Measurements from ENCODE around the gene PCK1.

Gene PCK1

GRCh38 chr20:57559658-57560553, 1.0 kb upstream of the PCK1 start:
- no peak for DNase-seq (ENCODE audit: low read depth in 2 of 2)

GRCh38 chr20:57561356-57562279, 708 bp downstream of the PCK1 start:
- no peak for DNase-seq (ENCODE audit: low read depth in 2 of 2)

GRCh38 chr20:57562541-57563465, 1.9 kb downstream of the PCK1 start:
- DNase-seq (ENCODE audit: low read depth in 2 of 2) = no peak

GRCh38 chr20:57563522-57563921, 2.6 kb downstream of the PCK1 start:
- DNase-seq (ENCODE audit: low read depth in 2 of 2) = no peak

GRCh38 chr20:57564180-57564802, 3.4 kb downstream of the PCK1 start:
- DNase-seq (ENCODE audit: low read depth in 2 of 2) = no peak

- no peak for DNase-seq (ENCODE audit: low read depth in 2 of 2)
Measured at GRCh38 chr20:57564951-57565642, 4.2 kb downstream of the PCK1 start.

- DNase-seq (ENCODE audit: low read depth in 2 of 2) = no peak
Measured at GRCh38 chr20:57566399-57566798, 5.5 kb downstream of the PCK1 start.

GRCh38 chr20:57566803-57567459, 6.0 kb downstream of the PCK1 start:
- DNase-seq (ENCODE audit: low read depth in 2 of 2) = no peak

GRCh38 chr20:57567471-57568079, 6.7 kb downstream of the PCK1 start:
- no peak for DNase-seq (ENCODE audit: low read depth in 2 of 2)

- DNase-seq (ENCODE audit: low read depth in 2 of 2) = no peak
Measured at GRCh38 chr20:57568088-57568896, 7.4 kb downstream of the PCK1 start.

GRCh38 chr20:57568960-57569359, 8.1 kb downstream of the PCK1 start:
- DNase-seq (ENCODE audit: low read depth in 2 of 2) = no peak

- DNase-seq (ENCODE audit: low read depth in 2 of 2) = no peak
Measured at GRCh38 chr20:57570145-57570850, 9.4 kb downstream of the PCK1 start.

GRCh38 chr20:57570920-57571319, 10.0 kb downstream of the PCK1 start:
- DNase-seq (ENCODE audit: low read depth in 2 of 2) = no peak

- no peak for DNase-seq (ENCODE audit: low read depth in 2 of 2)
Measured at GRCh38 chr20:57571782-57572416, 11.0 kb downstream of the PCK1 start.

- no peak for DNase-seq (ENCODE audit: low read depth in 2 of 2)
Measured at GRCh38 chr20:57573242-57573641, 12.3 kb downstream of the PCK1 start.

- no peak for DNase-seq (ENCODE audit: low read depth in 2 of 2)
Measured at GRCh38 chr20:57573894-57574293, 13.0 kb downstream of the PCK1 start.

GRCh38 chr20:57574954-57575353, 14.0 kb downstream of the PCK1 start:
- no peak for DNase-seq (ENCODE audit: low read depth in 2 of 2)
